Fibroblast of villous mesenchyme (primary cell): ENCODE results near the gene MBOAT2. TPM values are rescaled to one million over a fixed set of nuclear protein-coding genes. Genes with fewer than 3 reads are reported as not detected.
A peak's percentile ranks its signal among the peaks of the same experiment; 100 is the strongest.

ENCODE experiments used
- DNase-seq: peaks from one replicate; pipeline ENCODE4 v3.0.0-alpha.2; 2010; ENCODE audit warnings: low read depth
- H3K4me3 ChIP-seq: 2 replicates; pipeline ENCODE4 v1.5.1; 2011; ENCODE audit warnings: low read depth, mild to moderate bottlenecking, low read length
- CTCF ChIP-seq: IDR thresholded peaks from 2 replicates; pipeline ENCODE4 v1.5.1; 2012; ENCODE audit warnings: low read depth, mild to moderate bottlenecking, low read length; ENCODE audit not compliant: insufficient read depth
- total RNA-seq: library from RNA; depleted of rRNA; stranded (reverse); fragments of >200 nt; gene quantifications from 2 replicates; pipeline ENCODE4 v1.2.3, GENCODE V29; 2012

Gene MBOAT2
- total RNA-seq, 1 donor = 72.5 TPM

GRCh38 chr2:8957628-8958027, 45.9 kb downstream of the MBOAT2 start:
- no peak overlapping the region for H3K4me3 ChIP-seq
- DNase-seq = no peak
- no peak for TF ChIP-seq CTCF

- H3K4me3 ChIP-seq = no peak overlapping the region
- TF ChIP-seq CTCF = peak; percentile 23
These were observed 46.7 kb downstream of the MBOAT2 start for GRCh38 chr2:8956774-8957173.

GRCh38 chr2:8954990-8955389, 48.5 kb downstream of the MBOAT2 start:
- no peak overlapping the region for H3K4me3 ChIP-seq
- TF ChIP-seq CTCF = no peak
- DNase-seq = no peak

More at GRCh38 chr2:8956774-8957173, 46.7 kb downstream of the MBOAT2 start:
- DNase-seq = no peak

- no peak for DNase-seq
- no peak for TF ChIP-seq CTCF
- no peak overlapping the region for H3K4me3 ChIP-seq
These were observed 50.0 kb downstream of the MBOAT2 start for GRCh38 chr2:8953525-8953924.

- H3K4me3 ChIP-seq = no peak overlapping the region
- no peak for TF ChIP-seq CTCF
- DNase-seq = no peak
These were observed 63.9 kb downstream of the MBOAT2 start for GRCh38 chr2:8939486-8940114.

- no peak overlapping the region for H3K4me3 ChIP-seq
- no peak for DNase-seq
- no peak for TF ChIP-seq CTCF
These were observed 65.1 kb downstream of the MBOAT2 start for GRCh38 chr2:8938384-8938783.

GRCh38 chr2:8935982-8936381, 67.5 kb downstream of the MBOAT2 start:
- no peak overlapping the region for H3K4me3 ChIP-seq
- DNase-seq = no peak
- TF ChIP-seq CTCF = no peak
